Epithelial cell of prostate (primary cell): ENCODE data around the gene FBLN2.
"Not testable (repeated sequence)": the region's sequence is repeated elsewhere in the genome, so short reads cannot be mapped to it uniquely, and the experiment has no call there.

Experiments used
- DNase-seq: peaks from one replicate; pipeline ENCODE4 v3.0.0-alpha.2; 2011; ENCODE audit warnings: low read depth, low spot score
- H3K27ac ChIP-seq: fragments of 450-650 bp; 2 replicates; pipeline ENCODE4 v1.5.1; 2017; ENCODE audit warnings: mild to moderate bottlenecking

The FBLN2 gene

DNA sequence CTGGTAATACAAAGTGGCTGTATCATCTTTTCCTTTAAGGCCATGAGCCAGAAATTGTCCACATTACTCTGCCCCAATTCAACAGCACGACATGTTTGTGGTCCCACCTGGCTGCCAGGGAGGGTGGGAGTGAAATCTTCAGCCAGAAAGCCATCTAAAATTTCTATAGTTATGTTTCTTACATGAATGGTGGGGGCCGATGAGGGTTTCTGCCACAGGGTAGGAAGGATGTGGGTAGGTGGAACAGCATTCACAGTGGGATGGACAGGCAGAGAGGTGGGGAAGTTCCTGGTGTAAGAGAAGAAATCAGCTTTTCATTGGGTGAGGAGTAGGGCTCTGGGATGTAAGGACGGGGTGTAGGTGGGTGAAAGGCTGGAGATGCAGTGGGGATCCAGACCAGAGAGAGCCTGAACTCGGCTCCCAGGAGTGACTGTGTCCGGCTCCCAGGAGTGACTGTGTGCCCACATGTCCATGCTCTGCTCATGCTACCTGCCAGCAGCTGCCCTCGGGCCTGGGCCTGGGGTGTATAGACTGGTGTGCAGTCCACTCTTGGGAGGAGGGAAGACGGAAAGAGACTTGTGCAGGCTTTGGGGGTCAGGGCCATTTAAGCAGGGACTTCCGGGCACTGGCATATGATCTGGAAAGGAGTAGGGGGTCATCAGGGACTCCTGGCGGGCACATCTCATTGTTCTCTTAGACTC is 3.8 kb upstream of the FBLN2 start:
- DNase-seq: no peak
- no peak overlapping the region for H3K27ac ChIP-seq

DNA sequence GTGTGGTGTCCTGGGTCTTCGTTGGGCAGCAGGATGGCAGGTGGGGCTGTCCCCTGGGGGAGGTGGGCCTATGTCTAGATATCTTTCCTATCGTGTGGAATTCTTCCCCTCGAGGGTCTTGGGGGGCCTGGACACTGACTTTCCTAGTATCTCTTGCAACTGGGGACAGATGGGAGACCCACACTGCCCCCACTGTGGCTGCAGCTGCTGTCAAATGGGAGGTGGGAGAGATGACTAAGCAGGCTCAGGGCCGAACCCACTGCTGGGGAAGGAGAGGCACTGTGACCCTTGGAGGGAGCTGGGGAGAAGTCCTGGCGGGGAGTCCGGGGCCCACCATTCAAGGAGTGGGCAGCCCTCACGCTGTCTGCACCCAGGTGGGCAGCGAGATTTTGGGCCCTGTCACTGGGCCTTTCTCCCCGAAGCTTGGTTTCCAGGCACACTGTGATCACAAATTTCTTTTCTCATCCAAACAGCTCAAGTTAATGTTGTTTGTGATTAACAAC is 2.9 kb upstream of the FBLN2 start:
- no peak overlapping the region for H3K27ac ChIP-seq
- no peak for DNase-seq

DNA sequence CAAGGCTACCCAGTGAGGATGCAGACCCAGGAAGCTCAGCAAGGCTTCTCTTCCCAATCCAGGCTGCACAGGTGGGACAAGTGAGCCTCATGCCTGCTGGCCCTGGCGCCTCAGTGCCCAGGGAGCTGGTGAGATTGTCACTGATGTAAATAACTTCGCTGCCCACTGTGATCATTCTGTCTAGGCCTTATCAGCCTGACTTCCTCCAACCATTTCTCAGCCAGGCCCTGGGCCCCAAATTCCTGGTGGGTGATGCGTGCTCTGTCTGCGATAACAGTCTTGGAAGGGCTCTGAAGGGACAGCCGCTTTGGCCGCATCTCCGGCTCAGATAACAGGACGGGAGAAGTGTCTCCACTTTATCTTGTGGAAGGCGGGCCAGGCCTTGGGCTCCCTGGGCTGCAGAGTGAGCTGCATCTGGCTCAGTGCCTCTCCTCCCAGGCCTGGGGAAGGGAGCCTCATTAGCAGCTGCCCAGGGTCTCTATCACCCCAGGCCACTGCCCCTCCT is 2.2 kb upstream of the FBLN2 start:
- no peak overlapping the region for H3K27ac ChIP-seq
- no peak for DNase-seq

DNA sequence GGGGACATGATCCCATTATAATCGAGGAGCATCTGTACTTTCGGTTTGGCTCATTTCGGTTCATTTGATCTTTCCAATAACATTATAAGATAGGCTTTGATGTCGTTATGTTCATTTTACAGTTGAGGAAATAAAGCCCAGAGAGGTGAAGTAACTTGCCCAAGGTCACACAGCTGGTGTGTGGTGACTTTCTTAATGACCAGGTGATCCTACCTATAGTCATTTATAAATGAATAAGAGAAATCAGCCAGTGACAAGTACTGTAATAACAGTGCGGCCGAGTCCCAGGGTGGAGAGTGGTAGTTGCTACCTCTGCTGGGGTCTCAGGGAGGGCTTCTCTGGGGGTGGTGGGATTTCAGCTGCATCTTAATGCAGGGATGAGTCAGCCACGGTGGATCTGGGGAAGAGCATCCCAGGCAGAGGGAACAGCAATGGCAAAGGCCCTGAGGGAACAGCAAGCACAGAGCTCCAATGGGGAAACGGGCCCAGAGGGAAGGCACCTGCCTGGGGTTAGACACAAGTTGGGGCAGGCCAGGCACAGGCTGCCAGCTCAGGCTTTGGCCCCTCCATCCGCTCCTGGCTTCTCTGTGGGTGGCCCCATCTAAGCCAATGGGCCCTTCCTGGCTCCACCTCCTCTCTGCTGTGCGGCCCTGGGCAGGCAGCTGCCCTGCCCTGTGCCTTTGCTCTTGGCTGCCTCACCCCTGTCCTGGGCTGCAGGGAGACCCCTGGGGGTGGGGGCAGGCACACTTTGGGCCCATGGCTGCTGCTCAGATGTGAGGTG is 1.1 kb upstream of the FBLN2 start:
- H3K27ac ChIP-seq: no peak overlapping the region
- peak; percentile 45 for DNase-seq

DNA sequence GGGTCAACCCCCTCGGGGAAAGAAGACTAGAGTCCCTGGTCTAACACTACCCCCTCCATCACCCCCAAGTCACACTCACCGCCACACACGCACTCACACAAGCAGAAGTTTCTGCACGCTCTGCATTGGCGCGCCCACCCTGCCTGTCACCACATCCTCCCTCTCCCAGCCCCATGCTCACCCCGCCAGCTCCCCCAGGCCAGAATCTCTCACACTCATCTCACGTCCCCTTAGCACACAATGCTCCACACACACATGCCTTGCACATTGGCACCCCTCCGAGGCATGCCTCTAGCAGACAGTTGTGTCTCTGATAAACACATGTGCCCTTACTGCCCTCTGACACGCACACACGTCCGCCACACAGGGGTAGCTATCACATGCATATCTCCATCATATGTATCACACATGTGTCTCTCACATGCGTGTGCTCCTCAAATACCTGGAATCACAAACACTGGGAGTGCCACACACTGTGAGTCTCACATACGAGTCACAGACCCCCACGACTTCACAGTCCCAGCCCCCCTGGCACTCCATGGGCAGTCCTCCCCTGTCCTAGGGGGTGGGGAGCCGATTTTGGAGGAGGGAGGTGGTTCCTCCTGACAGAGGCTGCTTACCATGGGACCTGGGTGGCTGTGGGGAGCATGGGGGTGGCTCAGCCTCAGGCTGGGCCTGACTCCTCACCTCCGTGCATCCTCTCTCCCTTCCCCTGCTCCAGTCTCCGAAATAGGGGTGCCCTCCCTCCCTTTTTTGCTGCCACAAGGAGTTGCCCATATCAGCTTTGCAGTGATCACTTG is 898 bp downstream of the FBLN2 start:
- no peak overlapping the region for H3K27ac ChIP-seq
- DNase-seq: no peak

DNA sequence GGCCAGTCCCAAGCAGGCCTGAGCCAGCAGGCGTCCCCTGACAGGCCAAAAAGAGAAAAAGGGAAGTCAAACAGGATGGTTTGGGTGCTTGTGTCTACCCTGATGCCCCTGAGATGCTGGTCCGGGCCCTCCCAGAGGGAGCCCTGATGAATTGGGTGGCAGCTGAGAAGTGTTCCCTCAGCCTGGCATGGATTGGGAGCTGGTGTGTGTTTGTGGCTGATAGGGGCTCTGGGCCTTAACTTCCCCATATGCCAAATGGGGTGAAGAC is 1.4 kb downstream of the FBLN2 start:
- DNase-seq: no peak
- H3K27ac ChIP-seq: no peak overlapping the region

DNA sequence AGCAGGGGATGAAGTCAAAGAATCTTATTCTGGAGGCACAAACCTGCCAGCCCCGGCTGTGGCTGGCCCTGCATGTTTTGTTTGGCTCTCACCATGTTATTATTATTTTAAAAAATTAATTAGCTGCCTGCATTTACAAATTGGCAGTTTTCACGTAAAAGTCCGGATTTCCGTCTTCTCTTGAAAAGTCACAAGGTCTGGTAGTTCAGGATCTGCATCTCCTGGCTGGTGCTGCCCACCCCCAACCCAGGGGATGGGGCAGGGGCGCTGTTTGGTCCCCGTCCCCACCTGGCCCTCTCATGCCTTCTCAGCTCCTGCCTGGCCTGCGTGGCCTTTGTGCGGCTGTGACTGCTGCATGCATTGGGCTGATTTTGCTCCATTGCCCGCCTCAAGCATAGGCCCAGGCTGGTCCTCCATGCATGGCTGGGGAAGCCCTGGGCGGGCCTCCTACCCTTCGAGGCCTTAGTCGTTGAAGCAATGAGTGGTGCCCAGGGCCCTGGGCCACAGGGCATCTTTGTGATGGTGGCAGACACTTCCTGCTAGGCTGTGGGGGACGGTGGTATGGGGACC is 2.0 kb downstream of the FBLN2 start:
- no peak overlapping the region for H3K27ac ChIP-seq
- no peak for DNase-seq

DNA sequence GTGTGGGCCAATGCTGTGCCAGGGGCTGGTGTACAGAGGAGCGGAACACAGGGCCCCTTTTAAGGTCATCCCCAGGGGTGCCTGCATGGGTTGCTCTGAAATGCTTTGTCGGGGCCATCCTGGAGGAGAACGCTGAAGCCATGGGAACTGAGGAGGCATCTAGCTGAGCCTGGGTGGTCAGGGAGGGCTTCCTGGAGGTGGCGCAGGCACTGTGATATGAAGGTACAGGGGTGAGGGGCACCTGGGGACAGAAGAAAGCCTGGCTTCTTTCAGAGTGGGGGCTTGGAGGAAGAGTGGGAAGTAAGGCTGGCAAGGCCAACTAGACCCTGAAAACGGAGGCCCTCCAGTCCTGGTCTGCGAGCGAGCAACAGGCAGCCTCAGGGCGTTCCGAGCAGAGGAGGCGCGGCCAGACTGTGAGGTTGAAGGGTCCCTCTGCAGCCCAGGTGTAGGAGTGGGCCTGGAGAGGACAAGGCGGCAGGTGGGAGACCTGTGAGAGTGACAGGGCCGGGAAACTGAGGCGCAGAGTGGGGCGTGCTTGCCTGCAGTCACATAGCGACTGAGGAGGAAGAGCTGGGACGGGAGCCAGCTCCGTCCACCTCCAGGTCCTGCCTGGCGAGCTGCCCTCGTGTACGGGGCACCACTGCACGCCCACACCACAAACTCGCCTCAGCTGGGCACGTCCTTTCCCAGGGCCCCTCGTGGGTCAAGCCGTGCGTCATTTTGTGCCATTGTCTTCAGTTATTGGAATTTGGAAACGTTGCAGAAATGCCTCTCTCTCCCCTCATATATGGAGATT is 4.1 kb downstream of the FBLN2 start:
- DNase-seq: no peak
- no peak overlapping the region for H3K27ac ChIP-seq

DNA sequence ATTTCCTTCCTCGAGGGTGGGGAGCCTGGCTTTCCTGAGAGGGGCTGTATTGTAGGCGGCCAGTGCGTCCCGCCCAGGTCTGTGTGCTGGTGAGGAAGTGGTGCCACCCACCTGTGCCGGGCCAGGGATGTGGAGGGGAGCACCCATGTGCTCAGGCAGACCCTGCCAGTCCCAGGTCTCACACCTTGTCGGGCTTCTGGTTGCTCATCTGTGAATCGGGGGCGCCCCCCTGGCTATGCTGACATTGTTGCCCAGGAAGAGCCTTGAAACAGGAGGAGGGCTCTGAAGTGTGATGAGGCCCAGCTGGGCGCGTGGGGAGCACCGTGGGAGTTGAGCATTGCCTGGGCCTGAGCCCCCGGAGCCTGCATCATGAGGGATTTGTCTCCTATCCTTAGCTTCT is 4.8 kb downstream of the FBLN2 start:
- no peak for DNase-seq
- H3K27ac ChIP-seq: no peak overlapping the region

DNA sequence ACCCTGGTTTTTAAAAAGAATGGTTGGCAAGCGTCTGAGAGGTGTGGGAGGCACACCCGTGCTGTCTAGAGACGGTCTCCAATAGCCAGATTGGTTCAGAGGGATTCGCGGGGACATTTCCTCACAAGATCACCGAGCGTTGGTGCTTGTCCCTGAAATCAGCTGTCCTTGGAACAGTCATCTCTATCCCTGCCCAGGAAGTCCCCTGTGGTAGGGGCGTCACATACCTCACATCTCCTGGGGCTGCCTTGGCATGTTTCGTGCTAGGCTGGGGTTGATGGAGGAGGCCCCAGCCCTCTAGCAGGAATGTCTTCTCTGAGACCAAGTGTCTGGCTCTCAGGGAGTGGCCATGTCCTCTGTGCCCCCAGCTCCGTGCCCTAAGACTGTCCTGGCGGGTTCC is 6.8 kb downstream of the FBLN2 start:
- H3K27ac ChIP-seq: no peak overlapping the region
- DNase-seq: no peak

DNA sequence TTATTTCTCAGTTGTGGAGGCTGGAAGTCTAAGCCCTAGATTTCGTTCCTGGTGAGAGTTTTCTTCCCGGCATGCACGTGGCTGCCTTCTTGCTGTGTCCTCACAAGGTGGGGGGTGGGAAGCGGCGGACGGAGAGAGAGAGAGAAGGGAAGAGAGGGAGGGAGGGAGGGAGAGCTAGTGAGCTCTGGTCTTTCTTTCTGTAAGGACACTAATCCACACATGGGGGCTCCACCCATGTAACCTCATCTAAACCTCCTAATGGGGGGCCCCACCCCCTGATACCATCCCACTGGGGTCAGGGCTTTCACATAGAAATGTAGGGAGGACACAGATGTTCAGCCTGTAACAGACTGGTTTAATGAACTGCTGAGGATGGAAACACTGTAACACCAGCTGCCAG is 7.3 kb downstream of the FBLN2 start:
- H3K27ac ChIP-seq: no peak overlapping the region
- DNase-seq: no peak

DNA sequence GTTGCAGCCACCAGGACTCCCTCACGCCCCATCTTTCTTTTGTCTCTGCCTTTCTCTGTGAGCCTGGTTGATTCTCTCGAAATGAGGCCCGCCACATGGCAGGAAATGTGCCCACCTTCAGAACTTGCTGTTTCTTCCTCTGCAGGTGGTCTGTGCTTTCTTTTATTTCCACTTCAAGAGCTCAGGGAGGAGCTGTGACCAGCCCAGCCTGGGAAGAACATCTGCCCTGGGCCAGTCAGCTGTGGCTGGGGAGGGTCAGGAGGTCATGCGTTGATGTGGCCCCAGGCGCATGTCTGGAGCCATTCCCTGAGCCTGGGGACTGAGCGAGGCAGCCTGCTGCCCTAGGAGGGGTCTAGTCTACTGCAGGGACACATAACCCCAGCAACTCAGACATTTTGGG is 8.0 kb downstream of the FBLN2 start:
- no peak overlapping the region for H3K27ac ChIP-seq
- no peak for DNase-seq

DNA sequence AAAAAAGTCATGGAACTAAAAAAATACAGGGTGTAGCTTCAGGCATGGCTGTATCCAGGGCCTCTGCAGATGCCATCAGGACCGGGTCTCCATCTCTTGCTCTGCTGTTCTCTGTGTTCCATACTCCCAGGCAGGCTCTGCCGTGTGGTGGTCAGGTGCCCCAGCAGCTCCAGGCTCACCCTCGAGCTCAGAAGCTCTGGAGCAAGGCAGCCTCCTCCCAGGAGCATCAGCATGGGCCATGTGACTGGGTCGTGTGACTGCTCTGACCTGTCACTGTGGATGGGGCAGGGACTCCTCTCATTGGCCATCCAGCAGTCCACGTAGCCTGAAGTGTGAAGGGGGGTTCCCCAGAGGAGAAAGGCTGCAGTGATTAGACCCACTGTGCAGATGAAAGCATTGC is 8.5 kb downstream of the FBLN2 start:
- H3K27ac ChIP-seq: no peak overlapping the region
- DNase-seq: no peak

DNA sequence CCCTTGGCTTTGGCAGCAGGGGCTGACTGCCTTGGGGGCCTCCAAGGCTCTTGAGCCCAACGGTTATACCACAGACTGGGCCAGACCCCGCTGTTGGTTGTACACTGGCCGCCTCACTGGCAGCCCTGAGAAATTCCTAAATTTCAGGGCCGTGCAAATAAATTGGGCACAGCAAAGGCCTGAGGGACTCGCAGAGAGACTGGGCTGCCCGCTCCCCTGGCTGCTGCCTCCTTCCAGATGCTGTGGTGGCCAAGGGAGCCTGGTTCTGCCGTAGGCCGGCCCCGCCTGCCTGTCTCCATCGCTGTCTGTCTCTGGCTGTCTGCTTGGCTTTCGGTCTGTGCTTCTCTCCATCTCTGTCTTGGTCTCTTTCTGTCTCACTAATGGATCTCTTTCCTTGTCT is 9.0 kb downstream of the FBLN2 start:
- no peak for DNase-seq
- no peak overlapping the region for H3K27ac ChIP-seq

DNA sequence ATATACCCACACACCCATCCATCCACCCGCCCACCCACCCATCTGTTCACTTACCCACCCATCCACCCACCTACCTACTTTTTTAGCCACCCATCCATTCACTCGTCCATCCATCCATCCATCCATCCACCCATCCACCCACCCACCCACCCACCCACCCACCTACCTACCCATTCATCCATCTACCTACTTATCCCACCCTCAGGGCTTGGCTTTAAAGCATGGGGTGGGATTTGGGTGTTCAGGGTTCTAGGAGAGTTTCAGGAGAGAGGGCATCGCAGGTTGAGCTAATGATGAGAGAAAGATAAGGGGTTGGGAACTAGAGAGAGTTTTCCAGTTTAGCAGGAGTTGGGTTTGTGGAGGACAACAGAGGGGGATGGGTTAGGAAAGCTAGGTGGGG is 9.7 kb downstream of the FBLN2 start:
- DNase-seq: no peak
- H3K27ac ChIP-seq: no peak overlapping the region

DNA sequence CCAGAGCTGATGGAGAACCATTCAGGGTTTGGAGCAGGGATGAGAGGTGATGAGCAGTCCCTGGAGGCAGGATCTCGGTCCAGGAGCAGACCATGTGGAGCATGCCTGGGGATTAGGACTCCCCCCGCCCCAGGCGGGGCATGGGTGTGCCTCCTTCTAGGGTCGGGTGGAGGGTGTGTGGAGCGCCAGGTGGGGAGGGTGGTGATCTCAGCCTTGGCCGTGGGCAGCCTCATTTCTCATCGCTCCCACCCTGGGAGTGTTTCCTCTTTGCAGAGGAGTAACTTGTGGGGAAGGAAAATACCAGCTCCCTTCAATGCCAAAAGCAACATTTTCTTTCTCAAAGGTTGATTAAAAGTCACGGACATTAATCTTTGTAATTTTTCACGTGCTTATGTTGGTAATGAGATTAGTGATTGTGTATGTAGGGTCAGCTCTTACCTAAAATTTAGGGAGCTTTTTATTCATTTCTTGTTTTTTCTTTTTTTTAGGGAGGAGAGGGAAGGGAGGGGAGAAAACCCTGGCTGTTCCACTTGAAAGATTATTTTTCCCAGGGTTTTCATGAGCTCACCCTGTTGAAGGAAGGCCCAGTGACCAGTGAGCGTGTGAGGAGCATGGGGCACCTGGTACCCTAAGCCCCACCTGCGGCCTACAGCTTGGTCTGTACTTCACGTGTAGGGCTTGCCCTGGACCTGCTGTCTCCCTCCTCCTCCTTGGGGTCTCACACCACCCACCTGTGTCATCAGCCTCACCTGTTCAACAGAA is 11.0 kb downstream of the FBLN2 start:
- H3K27ac ChIP-seq: no peak overlapping the region
- DNase-seq: no peak

DNA sequence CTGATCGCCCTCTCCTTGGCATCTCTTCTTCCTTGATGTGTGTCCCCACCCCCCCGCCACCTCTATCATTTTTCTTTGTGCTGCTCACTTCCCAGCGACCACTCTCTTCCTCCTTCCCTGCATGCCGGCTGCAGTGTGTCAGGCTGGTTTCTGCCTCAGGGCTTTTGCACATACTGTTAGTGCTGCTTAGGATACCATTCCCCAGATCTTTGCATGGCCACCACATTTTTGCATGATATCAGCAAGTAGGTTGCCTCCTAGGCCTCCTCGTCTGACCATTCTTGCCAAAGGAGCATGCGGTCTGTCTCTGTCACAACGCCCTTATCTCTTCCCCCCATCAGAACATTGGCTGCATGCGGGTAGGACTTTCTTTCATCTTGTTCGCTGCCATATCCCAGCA is 12.5 kb downstream of the FBLN2 start:
- DNase-seq: no peak
- no peak overlapping the region for H3K27ac ChIP-seq

DNA sequence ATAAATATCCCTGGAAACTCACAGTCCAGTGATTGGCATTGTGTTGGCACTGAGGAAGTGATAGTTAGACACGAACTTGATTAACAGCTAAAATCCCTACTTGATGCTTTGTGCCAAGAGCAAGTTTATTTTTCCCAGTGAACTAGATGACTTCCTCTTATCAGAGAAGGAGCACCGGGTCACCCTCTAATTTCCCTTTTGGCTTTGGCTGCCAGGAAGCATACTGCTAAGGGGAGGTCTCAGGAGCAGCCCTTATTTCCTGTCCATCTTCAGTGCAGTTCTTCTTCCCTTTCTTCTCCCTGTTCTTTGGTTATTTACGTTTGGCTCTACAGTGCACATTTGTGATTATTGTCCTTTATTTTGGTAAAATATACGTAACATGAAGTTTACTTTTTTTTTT is 13.0 kb downstream of the FBLN2 start:
- DNase-seq: no peak
- no peak overlapping the region for H3K27ac ChIP-seq

DNA sequence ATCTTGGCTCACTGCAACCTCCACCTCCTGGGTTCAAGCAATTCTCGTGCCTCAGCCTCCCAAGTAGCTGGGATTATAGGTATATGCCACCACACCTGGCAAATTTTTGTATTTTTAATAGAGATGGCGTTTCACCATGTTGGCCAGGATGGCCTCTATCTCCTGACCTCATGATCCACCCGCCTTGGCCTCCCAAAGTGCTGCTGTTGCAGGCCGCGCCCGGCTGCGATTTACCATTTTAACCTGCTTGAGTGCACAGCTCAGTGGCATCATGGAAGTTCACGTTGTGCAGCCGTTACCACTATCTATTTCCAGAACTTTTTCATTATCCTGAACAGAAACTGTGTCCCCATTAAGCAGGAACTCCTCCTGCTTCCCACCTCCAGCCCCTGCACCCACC is 13.5 kb downstream of the FBLN2 start:
- H3K27ac ChIP-seq, DNase-seq: not testable (repeated sequence)
